DND-41 (cell line): ENCODE data around the gene EEA1.

Experiments used
- CTCF ChIP-seq: IDR thresholded peaks from 2 replicates; pipeline ENCODE4 v1.5.1; 2012; ENCODE audit warnings: borderline replicate concordance, low read length, moderate library complexity, mild to moderate bottlenecking; ENCODE audit not compliant: poor library complexity, severe bottlenecking; ENCODE audit errors: extremely low read depth
- EZH2 ChIP-seq: IDR thresholded peaks from 3 replicates; pipeline ENCODE4 v1.6.1; 2012; ENCODE audit warnings: borderline replicate concordance, low read depth, mild to moderate bottlenecking, moderate library complexity, low read length, inconsistent platforms; ENCODE audit not compliant: severe bottlenecking

- TF ChIP-seq CTCF (no peak), EZH2 (no peak)
Observed at GRCh38 chr12:92974759-92975158, 45.7 kb upstream of the EEA1 start.
